ENCODE data around the gene SLC50A1.

Gene SLC50A1

DNA sequence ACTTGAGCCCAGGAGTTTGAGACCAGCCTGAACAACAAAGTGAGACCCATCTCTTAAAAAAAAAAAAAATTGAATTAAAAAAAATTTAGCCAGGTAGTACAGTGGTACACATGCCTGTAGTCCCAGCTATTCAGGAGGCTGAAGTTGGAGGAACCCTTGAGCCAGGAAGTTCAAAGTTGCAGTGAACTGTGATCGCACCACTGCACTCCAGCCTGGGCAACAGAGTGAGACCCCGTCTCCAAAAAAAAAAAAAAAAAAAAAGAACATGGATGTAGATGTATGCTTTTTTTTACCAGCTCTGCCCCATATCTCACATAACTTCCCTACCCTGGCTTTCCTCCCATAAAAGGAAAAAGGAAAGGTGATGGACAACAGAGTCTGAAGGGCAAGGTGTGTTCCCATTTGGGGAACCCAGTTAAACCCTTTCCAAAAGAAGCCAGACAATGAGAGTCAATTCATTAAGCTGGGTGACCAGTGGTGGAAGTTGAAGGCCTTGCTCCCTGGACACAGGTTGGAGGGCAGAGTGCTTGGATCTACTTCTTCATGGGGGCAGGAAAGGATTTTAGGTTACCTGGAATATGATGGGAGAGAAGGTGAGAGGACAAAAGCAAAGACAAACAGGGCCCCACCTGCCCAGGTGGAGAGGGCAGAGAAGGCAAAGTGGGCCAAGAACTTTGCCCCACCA is 34.6 kb downstream of the SLC50A1 start:
- no peak for DNase-seq (ENCODE audit: low read depth)

DNA sequence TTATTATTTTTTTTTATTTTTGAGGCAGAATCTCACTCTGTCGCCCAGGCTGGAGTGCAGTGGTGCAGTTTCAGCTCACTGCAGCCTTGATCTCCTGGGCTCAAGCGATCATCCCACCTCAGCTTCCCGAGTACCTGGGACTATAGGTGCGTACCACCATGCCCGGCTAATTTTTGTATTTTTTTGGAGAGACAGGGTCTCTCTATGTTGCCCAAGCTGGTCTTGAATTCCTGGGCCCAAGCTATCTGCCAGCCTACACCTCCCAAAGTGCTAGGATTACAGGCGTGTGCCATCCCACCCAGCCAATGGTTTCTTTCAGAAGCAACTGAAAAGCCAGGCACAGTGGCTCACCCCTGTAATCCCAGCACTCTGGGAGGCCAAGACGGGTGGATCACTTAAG is 35.2 kb downstream of the SLC50A1 start:
- DNase-seq (ENCODE audit: low read depth) = no peak

DNA sequence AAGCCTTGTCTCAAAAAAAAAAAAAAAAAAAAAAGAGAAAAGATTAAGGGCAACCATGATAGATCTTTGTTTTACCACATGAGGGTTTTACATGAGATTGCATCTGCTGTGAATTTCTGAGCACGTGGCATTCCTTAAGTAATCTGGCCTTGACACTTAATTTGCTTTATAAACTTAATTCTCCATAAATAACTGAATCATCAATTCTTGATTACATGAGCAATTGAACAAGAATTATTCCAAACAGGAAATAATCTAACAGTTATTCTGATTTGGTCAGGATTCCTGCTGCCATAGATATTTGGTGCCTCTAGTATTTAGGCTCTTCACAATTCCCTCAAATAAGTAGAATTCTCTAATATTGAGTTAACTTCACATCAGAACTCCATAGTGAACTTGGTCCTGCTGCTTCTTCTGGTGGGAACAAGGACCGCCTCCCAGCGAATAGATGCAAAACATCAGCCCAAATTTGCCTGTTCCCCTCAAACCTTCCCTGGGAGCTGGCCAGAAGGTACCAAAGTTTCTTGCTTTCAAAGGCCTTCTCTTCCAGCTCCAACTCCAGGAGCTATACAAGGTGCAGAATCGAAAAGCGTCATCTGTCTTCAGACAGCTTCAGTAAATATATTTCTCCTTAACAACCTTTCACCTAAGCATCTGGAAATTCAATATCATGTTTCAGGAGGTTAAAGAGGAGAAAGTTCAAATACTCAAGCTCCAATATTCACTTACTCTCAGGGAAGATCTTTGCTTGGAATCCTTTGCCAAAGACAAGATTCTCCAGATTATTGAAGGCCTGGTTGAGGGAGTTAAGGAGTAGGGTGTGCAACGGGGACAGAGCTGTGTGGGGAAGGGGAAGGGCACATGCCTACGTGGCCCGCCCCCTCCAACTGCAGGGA is 36.4 kb downstream of the SLC50A1 start:
- DNase-seq (ENCODE audit: low read depth) = no peak

DNA sequence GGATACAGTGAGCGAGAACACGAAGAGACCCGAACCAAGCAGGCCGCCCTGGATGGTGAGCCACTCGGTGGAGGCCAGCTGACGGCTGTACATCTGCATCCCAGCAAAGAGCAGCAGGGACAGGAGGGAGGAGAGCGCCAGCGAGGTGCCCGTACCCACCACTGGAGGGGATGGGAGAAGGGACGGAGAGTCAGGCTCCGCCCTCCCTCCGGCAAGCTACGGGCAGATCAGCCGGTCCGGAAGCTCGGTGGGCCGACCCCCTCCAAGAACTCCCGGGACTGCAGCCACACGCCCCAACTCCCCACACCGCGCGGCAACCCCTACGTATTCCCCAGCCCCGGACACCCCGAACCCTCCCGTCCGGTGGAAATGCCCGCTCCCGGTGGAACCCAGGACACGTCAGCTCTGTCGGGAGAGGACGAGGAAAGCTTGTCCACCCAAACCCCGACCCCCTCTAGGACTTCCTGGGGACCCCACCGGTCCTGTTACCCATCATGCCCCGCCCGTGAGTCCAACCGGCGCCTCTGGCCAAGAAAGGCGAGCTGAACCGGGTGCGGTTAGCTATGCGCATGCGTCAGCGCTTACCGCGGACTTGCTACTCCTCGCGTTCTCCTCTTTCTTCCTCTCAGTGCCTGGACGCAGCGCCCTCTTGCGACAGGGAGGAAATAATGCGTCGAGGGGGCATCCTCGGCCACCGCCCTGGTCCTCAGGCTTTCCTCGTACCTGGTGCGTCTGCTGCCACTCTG is 37.3 kb downstream of the SLC50A1 start, which contains the start of gene KRTCAP2:
KRTCAP2 (minus strand) TSS at position 573 of the 746 bp plus-strand sequence; CDS start at position 493, 80 bp downstream.
- peak; percentile 91 for DNase-seq (ENCODE audit: low read depth)

DNA sequence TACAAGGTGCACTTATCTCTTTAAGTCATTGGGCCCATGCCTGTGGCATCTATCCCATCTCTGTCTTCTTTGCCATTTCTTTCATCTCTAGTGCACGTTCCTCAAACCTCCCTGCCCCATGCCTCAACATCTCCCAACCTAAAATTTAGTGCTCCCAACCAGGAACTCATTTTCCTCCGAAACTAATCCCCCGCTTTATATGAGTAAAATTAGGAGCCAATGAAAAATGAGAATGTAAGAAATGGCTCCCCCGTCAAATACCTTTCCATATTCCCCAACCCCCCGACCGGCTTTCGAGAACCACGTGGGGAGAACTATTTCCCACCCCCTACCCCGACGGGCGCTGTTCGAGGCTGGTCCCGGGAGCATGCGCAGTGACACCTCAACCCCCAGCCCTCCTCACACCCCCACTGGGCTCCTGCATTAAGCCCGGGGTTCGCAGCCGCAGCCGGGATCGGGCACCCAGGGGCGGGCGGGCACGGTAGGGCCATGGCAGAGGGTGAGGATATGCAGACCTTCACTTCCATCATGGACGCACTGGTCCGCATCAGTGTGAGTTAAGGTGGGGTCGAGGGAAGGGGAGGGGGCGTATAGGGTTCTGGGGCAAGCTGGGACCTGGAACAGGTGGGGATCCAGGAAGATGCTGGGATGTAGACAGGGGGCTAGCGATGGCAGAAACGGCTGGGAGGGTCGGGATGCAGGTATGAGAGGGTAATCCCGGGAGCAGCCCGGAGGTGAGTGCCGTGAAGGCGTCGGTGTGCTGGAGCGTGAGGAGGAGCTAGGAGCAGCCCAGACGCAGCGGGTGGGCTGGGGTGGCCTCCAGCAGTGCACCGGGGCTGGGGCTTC is 38.0 kb downstream of the SLC50A1 start, which contains the start of gene TRIM46:
TRIM46 (plus strand) TSS at position 372 of the 846 bp plus-strand sequence; CDS start at position 490, 118 bp downstream.
- DNase-seq (ENCODE audit: low read depth) = peak; percentile 42

DNA sequence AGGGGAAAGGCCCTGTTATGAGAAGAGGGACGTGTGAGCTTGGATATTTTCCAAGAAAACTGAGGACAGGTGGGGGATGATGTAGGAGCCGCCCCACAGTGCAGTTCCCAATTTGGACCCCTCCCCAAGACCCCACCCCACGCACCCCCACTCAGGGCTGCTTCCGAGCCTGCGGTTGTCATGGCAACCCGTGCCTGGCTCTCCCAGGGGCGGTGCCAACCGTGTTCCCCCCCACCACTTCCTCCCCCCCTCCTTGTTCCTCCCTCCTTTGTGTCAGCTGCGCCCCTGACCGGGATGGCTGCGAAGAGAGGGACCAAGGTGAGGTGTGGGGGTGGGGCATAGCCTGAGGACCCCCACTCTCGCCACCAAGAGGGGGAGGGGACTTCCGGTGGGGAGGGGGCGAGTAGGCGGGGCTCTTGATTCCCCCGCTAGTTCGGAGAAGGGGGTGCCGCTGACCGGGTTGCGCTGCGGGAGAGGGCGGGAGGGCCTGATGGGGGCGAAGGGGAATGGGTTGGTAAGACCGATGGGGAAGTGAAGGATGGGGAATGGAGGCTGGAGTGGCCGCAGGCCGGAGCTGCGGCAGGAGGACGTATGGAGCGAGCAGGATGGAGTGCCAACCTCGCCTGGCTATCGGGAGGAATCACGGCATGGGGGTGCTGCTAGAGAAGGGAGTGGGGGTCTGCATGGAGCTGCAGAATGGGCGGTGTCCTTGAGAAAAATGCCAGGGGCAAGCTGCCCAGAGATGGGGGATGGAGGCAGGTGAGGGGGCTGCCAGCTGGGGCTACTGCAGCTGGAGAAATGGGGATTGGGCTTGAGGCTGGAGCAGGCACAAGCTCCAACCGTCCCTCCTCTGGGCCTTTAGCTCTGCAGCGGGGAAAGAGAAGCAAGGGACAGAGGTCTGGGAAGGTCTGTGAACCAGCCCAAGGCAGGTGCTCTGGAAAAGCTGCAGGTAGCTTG is 39.0 kb downstream of the SLC50A1 start:
- no peak for DNase-seq (ENCODE audit: low read depth)

DNA sequence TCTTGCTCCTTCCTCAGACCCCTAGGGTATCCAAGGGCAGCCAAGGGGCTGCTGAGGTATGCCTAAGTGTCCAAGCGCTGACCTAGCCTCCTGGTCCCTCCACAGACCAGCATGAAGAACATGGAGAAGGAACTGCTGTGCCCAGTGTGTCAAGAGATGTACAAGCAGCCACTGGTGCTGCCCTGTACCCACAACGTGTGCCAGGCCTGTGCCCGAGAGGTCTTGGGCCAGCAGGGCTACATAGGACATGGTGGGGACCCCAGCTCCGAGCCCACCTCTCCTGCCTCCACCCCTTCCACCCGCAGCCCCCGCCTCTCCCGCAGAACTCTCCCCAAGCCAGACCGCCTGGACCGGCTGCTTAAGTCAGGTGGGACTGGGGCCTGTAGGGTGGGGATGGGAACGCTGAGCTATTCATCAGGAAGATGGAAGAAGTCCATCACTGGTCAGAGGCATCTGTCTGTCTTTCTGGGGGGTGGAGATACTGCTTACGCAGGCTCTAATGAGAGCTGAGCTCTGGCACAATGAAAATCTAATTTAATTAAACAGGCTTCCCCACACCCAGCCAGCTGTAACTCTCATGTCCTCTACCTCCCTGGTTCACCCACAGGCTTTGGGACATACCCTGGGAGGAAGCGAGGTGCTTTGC is 39.8 kb downstream of the SLC50A1 start:
- DNase-seq (ENCODE audit: low read depth) = no peak

DNA sequence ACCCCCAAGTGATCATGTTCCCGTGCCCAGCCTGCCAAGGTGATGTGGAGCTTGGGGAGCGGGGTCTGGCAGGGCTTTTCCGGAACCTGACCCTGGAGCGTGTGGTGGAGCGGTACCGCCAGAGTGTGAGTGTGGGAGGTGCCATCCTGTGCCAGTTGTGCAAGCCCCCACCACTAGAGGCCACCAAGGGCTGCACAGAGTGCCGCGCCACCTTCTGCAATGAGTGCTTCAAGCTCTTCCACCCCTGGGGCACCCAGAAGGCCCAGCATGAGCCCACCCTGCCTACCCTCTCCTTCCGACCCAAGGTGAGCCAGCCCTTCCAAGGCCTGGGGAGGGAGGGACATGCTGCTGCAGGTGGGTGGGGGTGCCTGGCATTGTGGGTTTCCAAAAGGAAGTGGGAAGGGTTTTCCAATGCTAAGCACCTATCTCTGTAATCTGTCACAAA is 40.3 kb downstream of the SLC50A1 start:
- DNase-seq (ENCODE audit: low read depth) = no peak

DNA sequence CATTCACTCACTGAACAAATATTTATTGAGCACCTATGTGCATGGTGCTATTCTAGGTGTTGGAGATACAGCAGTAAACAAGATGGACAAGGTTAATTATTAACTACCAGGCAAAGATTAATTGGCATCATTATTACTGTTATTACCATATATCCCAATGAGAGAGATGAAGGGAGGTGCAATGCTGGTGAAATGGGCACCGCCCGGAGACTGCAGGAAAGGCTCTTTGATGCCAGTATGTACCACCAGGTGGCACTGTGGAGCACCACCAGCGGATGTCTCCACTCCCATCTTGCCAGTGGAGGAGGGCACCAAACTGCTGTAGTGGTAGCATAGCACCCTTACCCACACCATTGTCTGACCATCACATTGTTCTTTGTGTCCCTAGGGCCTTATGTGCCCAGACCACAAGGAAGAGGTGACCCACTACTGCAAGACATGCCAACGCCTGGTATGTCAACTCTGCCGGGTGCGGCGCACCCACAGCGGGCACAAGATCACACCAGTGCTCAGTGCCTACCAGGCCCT is 41.0 kb downstream of the SLC50A1 start:
- DNase-seq (ENCODE audit: low read depth) = peak; percentile 81

DNA sequence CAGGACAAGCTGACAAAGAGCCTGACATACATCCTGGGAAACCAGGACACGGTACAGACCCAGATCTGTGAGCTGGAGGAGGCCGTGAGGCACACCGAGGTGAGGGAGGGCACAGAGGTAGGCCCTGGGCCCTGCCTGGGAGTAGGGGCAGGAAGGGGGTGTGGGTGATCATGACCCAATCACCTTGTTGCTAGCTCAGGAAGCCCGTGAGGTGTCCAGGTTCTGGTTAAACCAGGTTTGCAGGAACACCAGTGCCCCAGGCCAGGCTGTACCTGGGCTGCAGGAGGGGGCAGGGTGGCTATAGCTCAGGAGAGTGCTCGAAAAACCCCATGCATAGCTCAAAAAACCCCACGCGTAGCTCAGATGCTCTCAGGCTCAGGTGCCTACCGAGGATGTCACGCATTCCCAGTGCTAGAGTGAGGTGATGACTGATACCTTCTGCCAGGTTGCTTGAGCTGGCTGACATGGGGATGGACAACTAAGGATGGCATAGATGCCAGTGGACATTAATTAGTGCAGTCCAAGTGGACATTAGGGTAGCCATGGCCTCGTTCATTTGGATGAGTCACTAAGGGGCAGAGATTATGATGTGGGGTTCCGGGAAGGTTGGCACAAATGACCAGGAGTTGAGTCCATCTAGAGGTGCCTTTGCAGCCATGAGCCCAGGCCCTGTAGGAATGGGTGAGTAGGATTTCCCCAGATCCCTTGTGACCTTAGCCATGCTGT is 41.7 kb downstream of the SLC50A1 start:
- no peak for DNase-seq (ENCODE audit: low read depth)

DNA sequence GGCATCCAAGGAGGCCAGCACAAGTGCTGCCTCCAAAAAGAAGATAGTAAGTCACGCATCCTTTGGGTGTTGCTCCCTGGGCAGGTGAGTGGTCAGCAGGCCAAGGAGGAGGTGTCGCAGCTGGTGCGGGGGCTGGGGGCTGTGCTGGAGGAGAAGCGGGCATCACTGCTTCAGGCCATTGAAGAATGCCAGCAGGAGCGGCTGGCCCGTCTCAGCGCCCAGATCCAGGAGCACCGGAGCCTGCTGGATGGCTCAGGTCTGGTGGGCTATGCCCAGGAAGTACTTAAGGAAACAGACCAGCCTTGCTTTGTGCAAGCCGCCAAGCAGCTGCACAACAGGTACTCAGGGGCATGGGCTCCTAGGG is 42.2 kb downstream of the SLC50A1 start:
- DNase-seq (ENCODE audit: low read depth) = no peak

DNA sequence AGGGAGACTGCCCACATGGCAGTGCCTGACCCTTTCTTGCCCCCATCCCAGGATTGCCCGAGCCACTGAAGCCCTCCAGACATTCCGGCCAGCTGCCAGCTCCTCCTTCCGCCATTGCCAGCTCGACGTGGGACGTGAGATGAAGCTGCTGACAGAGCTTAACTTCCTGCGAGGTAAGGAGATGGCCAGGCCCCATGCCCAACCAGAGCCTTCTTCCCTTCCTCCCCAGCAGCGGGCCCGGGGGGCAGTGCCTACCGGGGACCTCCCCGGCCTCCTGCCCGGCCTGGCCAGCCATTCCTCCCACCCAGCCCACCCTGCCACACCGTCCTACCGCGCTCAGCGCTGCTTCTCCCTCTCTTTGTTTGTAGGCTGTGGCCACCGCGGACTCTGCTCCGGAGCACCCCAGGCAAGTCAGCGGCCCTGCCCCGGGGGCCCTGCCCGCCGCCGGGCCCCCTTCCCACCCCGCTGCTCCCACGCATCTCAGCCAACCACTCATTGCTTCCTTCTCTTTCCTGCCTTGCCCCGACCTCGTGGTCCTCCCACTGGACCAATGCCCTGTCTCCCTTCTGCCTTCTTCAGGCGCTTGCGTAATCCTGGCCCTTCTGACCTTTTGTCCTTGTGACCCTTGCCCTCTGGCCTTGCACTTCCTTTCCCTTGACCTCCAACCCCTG is 42.9 kb downstream of the SLC50A1 start:
- no peak for DNase-seq (ENCODE audit: low read depth)

DNA sequence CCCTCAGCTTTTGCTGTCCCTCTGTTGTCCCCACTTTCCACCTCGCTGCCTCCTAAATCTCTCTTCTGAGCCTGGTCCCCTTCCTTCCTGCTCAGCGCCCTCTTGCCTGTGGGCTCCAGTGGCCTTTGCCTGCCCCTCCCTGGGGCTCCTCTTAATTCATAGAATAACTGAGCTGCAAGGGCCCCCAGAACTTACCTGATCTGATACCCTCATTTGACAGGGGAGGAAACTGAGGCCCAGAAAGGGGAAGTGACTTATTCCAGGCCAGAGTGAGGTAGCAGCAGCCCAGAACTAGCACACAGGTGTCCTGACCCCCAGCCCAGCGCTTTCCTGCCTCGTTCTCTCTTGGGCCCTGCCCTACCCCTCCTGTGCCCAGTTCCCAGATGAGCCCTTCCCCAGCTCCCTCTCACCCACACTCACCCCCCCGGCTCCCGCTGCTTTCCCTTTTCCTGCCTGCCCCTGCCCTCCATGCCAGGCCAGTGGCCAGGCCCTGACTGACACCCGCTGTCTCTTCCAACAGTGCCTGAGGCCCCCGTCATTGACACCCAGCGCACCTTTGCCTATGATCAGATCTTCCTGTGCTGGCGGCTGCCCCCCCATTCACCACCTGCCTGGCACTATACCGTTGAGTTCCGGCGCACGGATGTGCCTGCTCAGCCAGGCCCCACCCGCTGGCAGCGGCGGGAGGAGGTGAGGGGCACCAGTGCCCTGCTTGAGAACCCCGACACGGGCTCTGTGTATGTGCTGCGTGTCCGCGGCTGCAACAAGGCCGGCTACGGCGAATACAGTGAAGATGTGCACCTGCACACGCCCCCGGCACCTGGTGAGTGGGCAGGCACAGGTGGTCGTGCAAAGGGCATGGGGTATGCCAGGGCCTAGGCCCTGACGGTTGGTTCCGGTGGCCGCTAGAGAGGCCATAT is 43.7 kb downstream of the SLC50A1 start:
- DNase-seq (ENCODE audit: low read depth) = no peak

DNA sequence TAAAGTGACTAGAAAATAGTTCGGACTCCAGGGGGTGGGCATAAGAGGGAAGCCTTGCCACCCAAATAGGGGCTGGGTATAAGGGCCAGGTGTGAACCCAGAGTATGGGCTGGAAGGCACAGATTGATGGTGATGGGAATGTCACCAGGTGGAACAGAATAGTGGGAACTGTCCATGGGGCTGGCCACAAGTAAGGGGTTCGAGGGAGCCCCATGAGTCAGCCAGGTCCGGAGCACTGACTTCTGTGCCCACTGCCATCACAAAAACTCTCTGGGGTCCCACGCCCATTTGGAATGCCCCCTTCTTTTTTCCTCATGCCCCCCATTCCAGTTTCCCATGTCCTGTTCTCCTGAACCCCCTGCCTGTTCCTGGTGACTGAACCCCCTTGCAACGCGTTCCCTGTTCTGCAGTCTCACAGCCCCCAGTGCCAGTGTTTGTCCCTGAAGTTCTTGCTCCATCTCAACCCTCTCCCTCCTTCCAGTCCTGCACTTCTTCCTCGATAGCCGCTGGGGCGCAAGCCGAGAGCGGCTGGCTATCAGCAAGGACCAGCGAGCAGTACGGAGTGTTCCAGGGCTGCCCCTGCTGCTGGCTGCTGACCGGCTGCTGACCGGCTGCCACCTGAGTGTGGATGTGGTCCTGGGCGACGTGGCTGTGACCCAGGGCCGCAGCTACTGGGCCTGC is 45.9 kb downstream of the SLC50A1 start:
- DNase-seq (ENCODE audit: low read depth) = no peak

DNA sequence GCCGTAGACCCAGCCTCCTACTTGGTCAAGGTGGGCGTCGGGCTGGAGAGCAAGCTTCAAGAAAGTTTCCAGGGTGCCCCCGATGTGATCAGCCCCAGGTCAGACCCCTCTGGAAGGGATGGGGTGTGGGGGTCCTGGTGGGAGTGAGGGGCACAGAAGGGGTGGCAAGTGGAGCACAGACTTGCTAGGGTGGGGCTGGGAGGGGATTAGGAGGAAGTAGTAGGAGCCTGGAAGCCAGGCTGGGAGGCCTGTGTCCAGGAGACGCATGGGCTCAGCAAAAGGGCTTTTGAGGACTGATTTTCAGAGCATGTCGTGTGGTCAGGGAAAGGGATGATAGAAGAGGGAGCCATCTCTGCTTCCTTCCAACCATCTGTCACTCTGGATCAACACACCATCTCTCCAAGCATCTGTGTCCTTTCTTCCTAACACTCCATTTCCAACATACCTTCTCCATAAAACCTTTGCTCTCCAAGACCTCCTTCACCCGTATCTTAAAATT is 46.4 kb downstream of the SLC50A1 start:
- DNase-seq (ENCODE audit: low read depth) = no peak

DNA sequence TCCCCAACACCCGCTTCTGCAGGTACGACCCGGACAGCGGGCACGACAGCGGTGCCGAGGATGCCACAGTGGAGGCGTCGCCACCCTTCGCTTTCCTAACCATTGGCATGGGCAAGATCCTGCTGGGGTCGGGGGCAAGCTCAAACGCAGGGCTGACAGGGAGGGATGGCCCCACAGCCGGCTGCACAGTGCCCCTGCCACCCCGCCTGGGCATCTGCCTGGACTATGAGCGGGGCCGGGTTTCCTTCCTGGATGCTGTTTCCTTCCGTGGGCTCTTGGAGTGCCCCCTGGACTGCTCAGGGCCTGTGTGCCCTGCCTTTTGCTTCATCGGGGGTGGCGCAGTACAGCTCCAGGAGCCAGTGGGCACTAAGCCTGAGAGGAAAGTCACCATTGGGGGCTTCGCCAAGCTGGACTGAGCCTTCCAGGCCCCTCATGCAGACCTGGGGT is 48.1 kb downstream of the SLC50A1 start:
- no peak for DNase-seq (ENCODE audit: low read depth)
